Kidney epithelial cell (primary cell): ENCODE results near the gene RPS6KA2. TPM values are rescaled to one million over a fixed set of nuclear protein-coding genes. Genes with fewer than 3 reads are reported as not detected.

Experiments
- DNase-seq: peaks from one replicate; pipeline ENCODE4 v3.0.0-alpha.2; 2010; ENCODE audit warnings: low read depth
- H3K27me3 ChIP-seq: 2 replicates; pipeline ENCODE4 v1.6.0; 2011; ENCODE audit warnings: low read length; ENCODE audit not compliant: control insufficient read depth, insufficient read depth
- H3K36me3 ChIP-seq: 2 replicates; pipeline ENCODE4 v1.5.1; 2011; ENCODE audit warnings: low read length; ENCODE audit not compliant: control insufficient read depth, insufficient read depth
- H3K4me3 ChIP-seq: 2 replicates; pipeline ENCODE4 v1.5.1; 2011; ENCODE audit warnings: low read depth, mild to moderate bottlenecking, control low read depth, low read length
- CTCF ChIP-seq: IDR thresholded peaks from 2 replicates; pipeline ENCODE4 v1.5.1; 2011; ENCODE audit warnings: mild to moderate bottlenecking, moderate library complexity, low read length, control low read depth, inconsistent platforms; ENCODE audit not compliant: insufficient read depth, poor library complexity, severe bottlenecking
- total RNA-seq: library from RNA; depleted of rRNA; stranded (reverse); fragments of >200 nt; gene quantifications from 2 replicates; pipeline ENCODE4 v1.2.3, GENCODE V29; 2015

RPS6KA2 gene
- 45.4 and 51.9 TPM in 2 replicates for total RNA-seq

GRCh38 chr6:166627033-166627874 is at the start of gene RPS6KA2:
Gene RPS6KA2 (minus strand): TSS chr6:166627251. CDS start chr6:166627019, 232 bp downstream.
- peak within 1 kb of the TSS; percentile 66 for H3K4me3 ChIP-seq
- no peaks in the 10 kb centered on the region for H3K36me3 ChIP-seq
- peak; percentile 93 for DNase-seq
- no peak for TF ChIP-seq CTCF
- no peaks in the 10 kb centered on the region for H3K27me3 ChIP-seq

GRCh38 chr6:166676270-166676860 is 49.3 kb upstream of the RPS6KA2 start:
- no peak for TF ChIP-seq CTCF
- Histone ChIP-seq H3K4me3 (no peak overlapping the region), H3K27me3 (peaks cover 8% of the 10 kb centered on the region), H3K36me3 (no peaks in the 10 kb centered on the region)
- no peak for DNase-seq

- DNase-seq, result no peak
- H3K4me3 ChIP-seq, result no peak overlapping the region
- H3K27me3 ChIP-seq, result peaks cover 8% of the 10 kb centered on the region
- no peaks in the 10 kb centered on the region for H3K36me3 ChIP-seq
- no peak for TF ChIP-seq CTCF
Measured at GRCh38 chr6:166675736-166676135, 48.7 kb upstream of the RPS6KA2 start.

GRCh38 chr6:166673309-166673708 is 46.3 kb upstream of the RPS6KA2 start:
- peaks cover 8% of the 10 kb centered on the region for H3K27me3 ChIP-seq
- no peak overlapping the region for H3K4me3 ChIP-seq
- no peak for TF ChIP-seq CTCF
- H3K36me3 ChIP-seq, result no peaks in the 10 kb centered on the region
- no peak for DNase-seq

GRCh38 chr6:166672624-166673206 is 45.7 kb upstream of the RPS6KA2 start:
- TF ChIP-seq CTCF, result no peak
- Histone ChIP-seq H3K36me3 (no peaks in the 10 kb centered on the region), H3K27me3 (peaks cover 11% of the 10 kb centered on the region)

More at GRCh38 chr6:166672624-166673206, 45.7 kb upstream of the RPS6KA2 start:
- no peak for DNase-seq
- H3K4me3 ChIP-seq, result no peak overlapping the region
